Anterior cingulate cortex (tissue), 58 donors: ENCODE results near the gene PUS1.
A peak's percentile ranks its signal among the peaks of the same experiment; 100 is the strongest.

Source experiments
- DNase-seq, 58 donors: peaks; one replicate each; lab custom pipeline; 2025; lab: John Stamatoyannopoulos, UW

PUS1 gene

GRCh38 chr12:131986910-131987309, 57.8 kb downstream of the PUS1 start:
- DNase-seq: no peak

GRCh38 chr12:131987552-131987951, 58.5 kb downstream of the PUS1 start:
- no peak for DNase-seq

- peak in 2 of 58 donors; percentile 26 to 49 for DNase-seq
These were observed 59.1 kb downstream of the PUS1 start for GRCh38 chr12:131988054-131988796.

DNA sequence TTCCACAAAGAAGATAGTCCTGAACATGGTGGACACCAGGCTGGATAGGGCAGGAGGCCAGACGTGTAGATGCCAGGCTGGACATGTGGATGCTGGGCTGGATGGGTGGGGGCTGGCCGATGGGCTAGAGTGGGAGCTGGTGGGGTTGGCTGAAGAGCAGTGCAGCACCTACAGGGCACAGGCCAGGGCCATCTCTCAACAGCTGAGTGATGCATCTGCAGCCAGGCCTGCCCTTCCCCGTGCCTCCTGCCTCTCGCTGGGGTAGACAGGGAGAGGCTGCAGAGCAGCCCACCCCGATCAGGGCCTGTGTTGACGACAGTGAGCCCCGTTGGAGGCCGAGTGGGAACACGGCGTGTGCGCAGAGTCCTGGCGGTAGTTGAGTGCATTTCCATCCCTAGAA, 59.9 kb downstream of the PUS1 start:
- DNase-seq: no peak

GRCh38 chr12:131990066-131990979, 61.2 kb downstream of the PUS1 start:
- DNase-seq: no peak

DNA sequence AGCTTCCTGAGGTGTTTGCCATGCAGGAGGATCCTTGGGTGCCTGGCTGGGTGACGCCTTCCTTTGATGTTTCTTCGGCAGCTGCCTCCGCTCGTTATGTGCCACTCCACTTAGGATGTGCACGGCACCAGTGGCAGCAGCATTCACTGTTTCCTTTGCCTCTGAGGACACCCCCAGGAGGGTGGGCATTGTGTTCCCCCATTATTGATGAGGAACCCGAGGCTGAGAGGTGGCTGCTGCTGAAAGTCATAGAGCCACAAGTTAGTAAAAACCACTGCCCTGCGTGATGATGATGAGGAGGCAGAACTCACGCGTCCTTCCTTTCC, 61.9 kb downstream of the PUS1 start:
- DNase-seq: no peak

- no peak for DNase-seq
These were observed 62.8 kb downstream of the PUS1 start for GRCh38 chr12:131991816-131992430.

GRCh38 chr12:131994589-131994988, 65.5 kb downstream of the PUS1 start:
- no peak for DNase-seq
